GM19043 (cell line): Measurements from ENCODE around the gene CLEC4G.

Experiments used
- ATAC-seq: cut with Tn5 transposase; IDR thresholded peaks from one replicate; pipeline ENCODE4 v1.9.1; 2021; ENCODE audit warnings: low read depth; ENCODE audit not compliant: unreplicated experiment

Gene CLEC4G

GRCh38 chr19:7699003-7699402, 32.9 kb downstream of the CLEC4G start:
- ATAC-seq, result no peak

- no peak for ATAC-seq
Measured at GRCh38 chr19:7698583-7698982, 33.3 kb downstream of the CLEC4G start.

- ATAC-seq, result no peak
Measured at GRCh38 chr19:7697721-7698287, 34.1 kb downstream of the CLEC4G start.

DNA sequence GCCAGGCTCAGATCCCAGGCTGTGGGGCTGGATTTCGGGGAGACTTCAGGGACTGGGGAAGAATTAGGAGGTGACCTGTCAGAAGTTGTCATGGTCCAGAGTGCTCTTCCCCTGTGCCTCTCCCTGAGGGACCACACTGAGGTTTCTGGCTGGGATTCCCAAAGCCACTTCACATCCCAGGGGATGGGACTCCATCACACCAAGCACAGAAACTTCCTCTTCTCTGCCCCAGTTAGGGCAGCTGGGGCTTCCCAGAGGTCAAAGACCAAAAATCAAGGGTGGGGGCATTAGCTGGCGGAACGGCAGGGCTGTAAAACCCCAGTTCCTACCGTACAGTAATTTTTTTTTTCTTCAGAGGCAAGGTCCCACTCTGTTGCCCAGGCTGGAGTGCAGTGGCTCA, 37.4 kb downstream of the CLEC4G start:
- ATAC-seq, result no peak

DNA sequence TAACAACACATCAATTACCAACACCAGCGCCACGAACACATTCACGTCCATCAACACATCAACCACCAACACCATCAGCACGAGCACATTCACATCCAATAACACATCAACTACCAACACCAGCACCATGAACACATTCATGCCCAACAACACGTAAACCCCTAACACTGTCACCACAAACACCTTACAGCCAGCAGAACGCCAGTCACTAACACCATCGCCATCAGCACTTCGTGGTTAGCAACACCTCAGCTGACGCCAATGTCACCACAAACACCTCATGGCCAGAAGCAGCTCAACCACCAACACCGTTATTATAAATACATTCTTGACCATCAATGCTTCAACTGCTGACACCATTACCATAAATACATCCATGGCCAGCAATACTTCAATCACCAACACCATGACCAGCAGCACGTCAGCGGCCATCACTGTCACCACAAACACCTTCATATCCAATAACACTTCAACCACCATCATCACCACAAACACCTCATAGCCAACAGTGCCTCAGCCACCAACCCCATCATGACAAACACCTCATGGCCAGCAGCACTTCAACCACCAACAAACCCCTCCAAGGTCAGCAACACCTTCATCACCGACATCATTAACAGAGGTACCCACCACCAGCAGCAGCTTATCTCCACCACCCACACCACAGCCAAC, 39.4 kb downstream of the CLEC4G start:
- ATAC-seq, result no peak

- ATAC-seq, result no peak
Measured at GRCh38 chr19:7691497-7691896, 40.4 kb downstream of the CLEC4G start.

DNA sequence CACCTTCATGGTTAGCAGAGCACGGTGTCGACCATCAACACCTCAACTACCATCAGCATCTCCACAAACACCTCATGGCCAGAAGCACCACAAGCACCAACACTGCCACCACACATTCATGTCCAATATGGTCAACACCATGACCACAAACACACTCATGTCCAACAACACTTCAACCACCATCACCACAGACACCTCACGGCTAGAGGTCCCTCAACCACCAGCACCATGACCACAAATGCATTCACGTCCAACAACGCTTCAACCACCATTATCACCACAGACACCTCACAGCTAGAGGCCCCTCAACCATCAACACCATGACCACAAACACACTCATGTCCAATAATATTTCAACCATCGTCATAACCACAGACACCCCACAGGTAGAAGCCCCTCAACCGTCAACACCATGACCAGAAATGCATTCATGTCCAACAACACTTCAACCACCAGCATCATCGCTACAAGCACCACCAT, 41.1 kb downstream of the CLEC4G start:
- ATAC-seq, result no peak

DNA sequence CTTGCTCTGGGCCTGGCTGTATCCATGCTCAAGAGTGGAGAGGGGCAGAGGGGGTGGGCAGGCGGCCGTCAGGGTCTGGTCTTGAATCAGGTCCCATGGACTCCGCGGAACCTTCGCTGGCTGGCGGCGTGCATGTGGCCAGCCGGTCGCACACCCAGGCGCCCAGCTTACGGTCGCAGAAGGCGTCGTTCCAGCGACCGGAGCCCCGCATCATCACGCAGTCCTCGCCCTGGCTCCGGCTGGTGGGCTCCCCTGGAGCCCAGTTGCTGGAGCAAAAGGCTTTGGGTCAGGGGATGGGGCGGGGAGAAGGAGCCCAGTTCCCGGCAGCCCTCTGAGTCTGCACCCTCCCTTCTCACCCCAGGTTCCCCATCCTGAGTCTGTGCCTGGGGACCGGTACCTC, 42.7 kb downstream of the CLEC4G start:
- ATAC-seq, result no peak

DNA sequence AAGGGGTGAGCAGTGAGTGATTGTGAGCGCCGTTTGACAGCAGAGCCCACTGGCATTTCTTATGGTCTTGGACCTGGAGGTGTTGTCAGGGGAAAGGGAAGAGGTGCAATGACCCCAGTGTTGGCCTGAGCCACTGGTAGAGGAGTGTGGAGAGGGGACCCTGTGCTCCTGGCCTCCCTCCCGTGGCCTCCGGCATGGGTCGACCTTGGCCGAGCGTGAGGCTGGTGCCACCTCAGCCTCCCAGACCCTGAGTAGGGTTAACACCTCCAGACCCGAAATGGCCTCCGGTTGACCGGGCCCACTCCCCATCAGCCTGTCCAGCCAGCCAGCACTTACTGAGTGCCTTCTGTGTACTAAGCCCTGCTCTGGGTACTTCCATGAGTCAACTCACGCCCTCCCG, 44.7 kb downstream of the CLEC4G start:
- ATAC-seq, result no peak

DNA sequence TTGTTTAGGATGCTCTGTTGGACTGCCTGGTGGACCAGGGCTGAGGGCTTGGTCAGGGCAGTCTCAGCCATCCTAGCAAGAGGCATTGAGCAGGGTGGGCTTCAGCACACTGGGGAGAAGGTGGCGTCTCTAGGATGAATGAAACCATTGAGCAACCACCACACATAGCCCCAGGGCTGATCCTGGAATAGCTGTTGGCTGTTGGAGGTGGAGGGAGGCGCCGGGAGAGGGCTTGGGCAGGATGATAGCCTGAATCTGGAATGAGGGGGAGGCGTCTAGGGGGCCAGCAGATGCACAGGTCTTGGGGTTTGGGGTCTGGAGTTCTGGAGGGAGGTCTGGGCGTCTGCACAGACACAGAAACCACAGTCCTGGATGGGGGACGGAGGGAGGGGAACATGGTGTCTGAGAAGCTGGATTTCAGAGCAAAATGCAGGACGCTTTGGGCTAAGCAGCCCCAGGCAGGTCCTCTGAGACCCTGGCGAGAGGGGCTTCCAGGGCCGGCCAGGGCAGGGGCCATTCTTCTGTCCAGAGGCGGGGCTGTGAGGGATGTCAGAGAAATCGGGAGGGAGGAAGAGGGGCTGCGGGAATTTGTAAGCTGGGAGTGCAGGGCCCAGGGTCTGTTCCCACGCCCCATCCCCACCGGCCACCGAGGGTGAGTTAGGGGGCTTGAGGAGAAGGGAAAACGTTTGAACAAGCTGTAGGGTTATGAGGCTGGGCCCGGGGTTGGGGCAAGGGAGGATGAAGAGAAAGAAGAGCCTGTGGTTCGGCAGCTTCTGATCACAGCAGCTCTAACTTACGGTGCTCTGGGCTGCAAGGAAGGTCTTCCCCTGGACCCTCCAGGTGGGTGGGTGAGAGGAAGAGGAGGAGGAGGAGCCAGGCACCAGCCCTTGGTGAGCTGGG, 46.1 kb downstream of the CLEC4G start:
- ATAC-seq, result no peak

DNA sequence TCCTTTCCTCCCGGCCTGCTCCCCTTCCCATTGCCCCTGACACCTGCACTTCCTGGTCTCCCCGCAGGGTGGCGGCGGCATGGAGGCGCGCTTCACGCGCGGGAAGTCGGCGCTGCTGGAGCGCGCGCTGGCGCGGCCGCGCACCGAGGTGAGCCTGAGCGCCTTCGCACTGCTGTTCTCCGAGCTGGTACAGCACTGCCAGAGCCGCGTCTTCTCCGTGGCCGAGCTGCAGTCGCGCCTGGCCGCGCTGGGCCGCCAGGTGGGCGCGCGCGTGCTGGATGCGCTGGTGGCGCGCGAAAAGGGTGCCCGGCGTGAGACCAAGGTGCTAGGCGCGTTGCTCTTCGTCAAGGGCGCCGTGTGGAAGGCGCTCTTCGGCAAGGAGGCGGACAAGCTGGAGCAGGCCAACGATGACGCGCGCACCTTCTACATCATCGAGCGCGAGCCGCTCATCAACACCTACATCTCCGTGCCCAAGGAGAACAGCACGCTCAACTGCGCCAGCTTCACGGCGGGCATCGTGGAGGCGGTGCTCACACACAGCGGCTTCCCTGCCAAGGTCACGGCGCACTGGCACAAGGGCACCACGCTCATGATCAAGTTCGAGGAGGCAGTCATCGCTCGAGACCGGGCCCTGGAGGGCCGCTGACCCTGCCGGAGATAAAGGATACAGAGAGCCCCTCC, 49.6 kb downstream of the CLEC4G start:
- ATAC-seq, result no peak

GRCh38 chr19:7681340-7682174, 50.4 kb downstream of the CLEC4G start:
- no peak for ATAC-seq

GRCh38 chr19:7680606-7681339, 51.1 kb downstream of the CLEC4G start, which contains the start of gene TRAPPC5:
Gene TRAPPC5, plus strand, starts transcription at chr19:7680833. Its CDS starts 1,421 bp downstream, at chr19:7682254.
- ATAC-seq, result no peak

DNA sequence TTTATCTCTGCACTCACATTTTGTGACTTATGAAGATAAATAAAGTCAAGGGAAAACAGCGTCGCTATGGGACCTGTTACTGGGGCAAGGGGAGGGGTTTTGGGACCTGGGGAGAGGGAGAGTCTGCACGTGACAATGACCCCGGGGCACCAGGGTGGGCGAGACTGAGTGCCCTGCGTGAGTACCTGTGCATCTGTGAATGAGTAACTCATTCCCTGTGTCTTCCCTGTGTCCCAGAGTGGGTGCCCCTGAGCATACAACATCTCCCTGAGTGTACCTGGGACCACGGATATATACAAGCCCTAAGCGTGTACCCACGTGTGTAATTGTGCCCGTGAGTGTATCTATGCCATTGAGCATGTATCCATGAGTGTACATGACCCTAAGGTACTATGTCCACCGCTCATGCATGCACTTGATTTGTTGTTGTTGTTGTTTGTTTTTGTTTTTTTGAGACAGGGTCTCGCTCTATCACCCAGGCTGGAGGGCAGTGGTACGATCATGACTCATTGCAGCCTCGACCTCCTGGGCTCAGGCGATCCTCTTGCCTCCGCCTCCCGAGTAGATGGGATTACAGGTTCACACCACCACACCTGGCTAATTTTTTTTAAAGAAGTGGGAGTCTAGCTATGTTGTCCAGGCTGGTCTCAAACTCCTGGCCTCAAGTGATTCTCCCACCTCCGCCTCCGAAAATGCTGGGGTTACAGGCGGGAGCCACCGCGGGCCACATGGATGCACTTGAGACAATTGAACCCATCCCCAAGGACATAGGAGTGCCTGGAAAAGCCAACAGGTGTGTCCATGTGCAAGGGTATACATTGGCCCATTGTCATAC, 51.9 kb downstream of the CLEC4G start:
- no peak for ATAC-seq

DNA sequence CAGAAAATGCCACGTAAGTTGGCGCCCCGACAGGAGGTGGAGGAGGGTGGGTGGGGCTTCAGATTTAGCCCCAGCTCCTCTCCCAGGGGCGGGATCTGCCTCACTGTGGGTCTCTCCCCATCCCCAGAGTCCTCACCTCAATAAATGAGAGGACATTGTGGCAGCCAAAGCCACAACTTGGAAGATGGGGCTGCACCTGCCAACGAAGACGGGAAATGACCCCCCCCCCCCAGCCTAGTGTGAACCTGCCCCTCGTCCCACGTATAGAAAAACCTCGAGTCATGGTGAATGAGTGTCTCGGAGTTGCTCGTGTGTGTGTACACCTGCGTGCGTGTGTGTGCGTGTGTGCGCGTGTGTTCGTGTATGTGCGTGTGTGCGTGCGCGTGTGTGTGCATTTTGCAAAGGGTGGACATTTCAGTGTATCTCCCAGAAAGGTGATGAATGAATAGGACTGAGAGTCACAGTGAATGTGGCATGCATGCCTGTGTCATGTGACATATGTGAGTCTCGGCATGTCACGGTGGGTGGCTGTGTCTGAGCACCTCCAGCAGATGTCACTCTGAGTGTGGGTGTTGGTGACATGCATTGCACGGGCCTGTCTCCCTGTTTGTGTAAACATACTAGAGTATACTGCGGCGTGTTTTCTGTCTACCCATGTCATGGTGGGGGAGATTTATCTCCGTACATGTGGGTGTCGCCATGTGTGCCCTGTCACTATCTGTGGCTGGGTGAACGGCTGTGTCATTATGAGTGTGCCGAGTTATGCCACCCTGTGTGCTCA, 52.7 kb downstream of the CLEC4G start:
- ATAC-seq, result no peak
